Ascending aorta (tissue), 2 donors: ENCODE measurements around the gene PFKFB3. TPM values are rescaled to one million over a fixed set of nuclear protein-coding genes. Genes with fewer than 3 reads are reported as not detected.
A peak's percentile ranks its signal among the peaks of the same experiment; 100 is the strongest.

Source experiments
- DNase-seq, 2 donors: peaks; one replicate each; pipeline ENCODE4 v3.0.0-alpha.2; 2019; ENCODE audit warnings: low spot score in 2 of 2
- H3K27ac ChIP-seq, 2 donors: fragments of 200-600 bp; sonication (generic); one replicate each; pipeline ENCODE4 v1.5.1; 2016 to 2017; ENCODE audit warnings: mild to moderate bottlenecking in 1 of 2
- H3K27me3 ChIP-seq: fragments of 200-600 bp; sonication (generic); one replicate; pipeline ENCODE4 v1.5.1; 2017
- H3K36me3 ChIP-seq, 2 donors: fragments of 200-600 bp; sonication (generic); one replicate each; pipeline ENCODE4 v1.5.1; 2016
- H3K4me1 ChIP-seq, 2 donors: fragments of 200-600 bp; sonication (generic); one replicate each; pipeline ENCODE4 v1.5.1; 2016 to 2017; ENCODE audit warnings: mild to moderate bottlenecking in 1 of 2
- H3K4me3 ChIP-seq, 2 donors: fragments of 200-600 bp; sonication (generic); one replicate each; pipeline ENCODE4 v1.5.1; 2016 to 2017; ENCODE audit warnings: mild to moderate bottlenecking in 1 of 2
- H3K9me3 ChIP-seq, 2 donors: fragments of 200-600 bp; sonication (generic); one replicate each; pipeline ENCODE4 v1.5.1; 2016
- CTCF ChIP-seq, 3 experiments: fragments of 200-600 bp in 2 of 3; fragments of 450-650 bp in 1 of 3; sonication (generic) in 2 of 3; IDR thresholded peaks; one replicate each; pipeline ENCODE4 v1.5.1; 2016 to 2019; ENCODE audit warnings: antibody characterized with exemption in 3 of 3, mild to moderate bottlenecking in 1 of 3, moderate library complexity in 1 of 3
- intact Hi-C: fragments of 100-400 bp; cut with DNase I; formaldehyde crosslinking; loops from one replicate; pipeline ENCODE4 v1.15.1; 2023
- total RNA-seq: library from RNA; depleted of rRNA; stranded (reverse); fragments of >200 nt; gene quantifications from one replicate; pipeline ENCODE4 v1.1.0, GENCODE V29; 2016

The PFKFB3 gene
- total RNA-seq, 1 donor from 2014 or later, result 68.0 TPM

- peak overlapping the region; percentile 92 to 97 for H3K4me3 ChIP-seq
- no peaks in the 10 kb centered on the region for H3K9me3 ChIP-seq
- TF ChIP-seq CTCF (IDR thresholded peaks at IDR 0.05), result no peak
- no peaks in the 10 kb centered on the region for H3K27me3 ChIP-seq
- peaks cover 14 to 55% of the 10 kb centered on the region in 2 donors for H3K4me1 ChIP-seq
- no peak for DNase-seq
- no peaks in the 10 kb centered on the region for H3K36me3 ChIP-seq
- intact Hi-C loops, result loop anchor here (5.0 kb wide), 1 partner anchor 253 kb away; no protein-coding TSS in a partner anchor
- peak overlapping the region; percentile 97 to 99 for H3K27ac ChIP-seq
Measured at GRCh38 chr10:6200440-6200733, 2.3 kb upstream of the PFKFB3 start.

GRCh38 chr10:6200734-6201515 lies 1.8 kb upstream of the PFKFB3 start:
- no peak for DNase-seq
- Histone ChIP-seq H3K4me1 (peaks cover 11 to 53% of the 10 kb centered on the region in 2 donors), H3K9me3 (no peaks in the 10 kb centered on the region), H3K4me3 (peak overlapping the region; percentile 92 to 97), H3K27me3 (no peaks in the 10 kb centered on the region), H3K36me3 (no peaks in the 10 kb centered on the region), H3K27ac (peak overlapping the region; percentile 96 to 99)
- TF ChIP-seq CTCF (IDR thresholded peaks at IDR 0.05), result no peak
- intact Hi-C loops, result loop anchor here (5.0 kb wide), 1 partner anchor 254 kb away; no protein-coding TSS in a partner anchor

DNA sequence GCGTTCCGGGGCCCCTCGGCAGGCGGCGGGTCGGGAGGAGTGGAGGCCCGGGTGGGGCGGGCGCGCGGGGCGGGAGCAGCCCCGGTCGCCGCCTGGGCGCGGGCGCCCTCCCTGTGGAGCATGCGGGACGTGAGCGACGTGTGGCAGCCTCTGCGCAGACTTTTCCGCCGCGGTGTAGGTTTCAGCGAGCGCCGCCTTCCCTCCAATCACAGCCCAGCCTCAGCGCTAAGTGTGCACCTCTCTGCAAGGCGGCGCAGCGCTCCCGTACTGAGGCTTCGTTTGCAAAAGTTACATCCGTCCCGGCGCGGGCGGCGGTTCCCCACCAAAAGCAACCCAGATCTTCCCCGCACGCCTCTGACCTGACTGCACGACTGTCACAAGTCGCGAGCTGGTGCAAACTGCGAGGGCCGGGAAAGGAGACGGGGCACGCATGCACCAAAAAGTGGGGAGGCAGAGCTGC lies 1.2 kb upstream of the PFKFB3 start:
- intact Hi-C loops, result loop anchor here (5.0 kb wide), 1 partner anchor 254 kb away; no protein-coding TSS in a partner anchor
- Histone ChIP-seq H3K9me3 (no peaks in the 10 kb centered on the region), H3K27ac (peak overlapping the region; percentile 96 to 99), H3K4me3 (peak overlapping the region; percentile 92 to 97), H3K27me3 (no peaks in the 10 kb centered on the region), H3K36me3 (no peaks in the 10 kb centered on the region), H3K4me1 (peaks cover 7 to 47% of the 10 kb centered on the region in 2 donors)
- DNase-seq, result peak in 1 of 2 donors; percentile 83
- TF ChIP-seq CTCF (IDR thresholded peaks at IDR 0.05), result no peak

DNA sequence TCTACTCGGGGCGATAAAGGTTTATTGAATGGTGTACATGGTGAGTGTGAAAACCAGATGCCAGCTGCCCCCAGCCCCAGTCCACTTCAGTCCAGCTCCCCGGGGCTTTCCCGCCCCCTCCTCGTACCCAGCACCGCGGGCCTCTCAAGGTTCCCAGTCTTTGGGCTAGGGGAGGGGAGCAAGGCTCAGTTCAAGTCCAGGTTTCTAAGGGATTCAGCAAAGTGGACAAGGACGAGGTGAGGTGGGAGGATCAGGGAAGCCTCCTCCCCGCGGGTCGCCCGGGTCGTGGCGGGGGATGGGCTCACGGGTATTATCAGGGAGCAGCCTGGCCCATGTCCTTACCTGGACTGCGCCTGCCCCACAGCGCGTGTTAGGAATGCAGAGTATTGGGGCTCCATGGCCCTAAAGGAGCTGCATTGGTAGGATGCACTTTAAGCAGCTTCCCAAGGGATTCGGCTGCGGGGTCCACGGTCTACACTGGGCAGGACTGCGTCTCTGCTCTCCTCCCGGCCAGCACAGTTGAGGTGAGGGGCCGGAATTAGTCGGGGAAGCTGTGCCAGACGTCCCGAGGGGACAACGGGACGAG lies 541 bp upstream of the PFKFB3 start:
- H3K4me1 ChIP-seq, result peaks cover under 1 to 41% of the 10 kb centered on the region in 2 donors
- peak overlapping the region; percentile 96 to 99 for H3K27ac ChIP-seq
- peak overlapping the region; percentile 92 to 97 for H3K4me3 ChIP-seq
- intact Hi-C loops, result loop anchor here (1.0 to 5.0 kb wide), 8 partner anchors 21 to 255 kb away; partner anchors contain the start of gene RBM17
- H3K9me3 ChIP-seq, result no peaks in the 10 kb centered on the region
- peak in 1 of 2 donors; percentile 78 for DNase-seq
- no peak for TF ChIP-seq CTCF (IDR thresholded peaks at IDR 0.05)
- H3K27me3 ChIP-seq, result no peaks in the 10 kb centered on the region
- H3K36me3 ChIP-seq, result no peaks in the 10 kb centered on the region

DNA sequence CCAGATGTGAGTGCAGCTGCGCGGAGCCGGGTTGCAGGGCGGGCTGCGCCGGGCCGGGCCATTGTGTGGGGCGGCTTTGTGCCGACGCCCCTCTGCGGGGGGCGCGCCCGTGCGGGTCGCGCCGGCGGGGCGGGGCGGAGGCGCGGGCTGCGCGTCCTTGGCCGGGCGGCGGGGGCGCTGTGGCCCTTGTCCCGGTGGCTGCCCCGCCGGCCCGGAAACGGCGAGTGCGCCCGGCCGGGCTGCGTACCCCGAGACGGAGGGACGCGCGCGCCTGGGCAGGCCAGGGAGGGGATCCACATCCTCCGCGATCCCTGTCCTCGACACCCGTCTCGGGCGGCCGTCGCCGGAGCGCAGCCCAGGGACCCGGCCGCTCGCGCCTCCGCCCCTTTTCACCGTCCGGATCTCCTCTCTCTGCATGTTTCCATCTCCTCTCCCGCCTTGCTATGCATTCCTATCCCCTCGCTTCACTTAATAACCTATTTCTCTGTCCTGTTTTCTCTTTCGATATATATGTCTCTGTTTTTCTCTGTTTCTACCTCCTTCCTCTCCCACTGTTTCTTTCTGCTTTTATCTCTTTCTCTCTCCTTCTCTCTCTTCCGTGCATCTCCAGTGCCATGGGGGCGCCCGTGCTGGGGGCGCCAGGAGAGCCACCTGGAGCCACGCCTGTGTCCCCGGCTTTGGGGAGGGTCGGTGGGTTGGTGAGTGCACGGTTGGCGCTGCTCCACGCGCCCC lies 765 bp downstream of the PFKFB3 start:
- H3K36me3 ChIP-seq, result no peaks in the 10 kb centered on the region

More for the DNA sequence above, 765 bp downstream of the PFKFB3 start:
- H3K4me3 ChIP-seq, result peak overlapping the region; percentile 92 to 97
- H3K9me3 ChIP-seq, result no peaks in the 10 kb centered on the region
- H3K27ac ChIP-seq, result peak overlapping the region; percentile 96 to 99
- peak in 1 of 2 donors; percentile 84 for DNase-seq
- TF ChIP-seq CTCF (IDR thresholded peaks at IDR 0.05), result peak in 2 of 3 experiments; percentile 11 to 70
- no peaks in the 10 kb centered on the region for H3K27me3 ChIP-seq
- intact Hi-C loops, result loop anchor here (2.0 to 5.0 kb wide), 6 partner anchors 19 to 256 kb away; partner anchors contain the start of gene RBM17
- H3K4me1 ChIP-seq, result peaks cover 0 to 41% of the 10 kb centered on the region in 2 donors
